Endothelial cell of umbilical vein (primary cell): ENCODE data around the gene SELENOF. TPM values are rescaled to one million over a fixed set of nuclear protein-coding genes. Genes with fewer than 3 reads are reported as not detected.

Experiments
- BruUV-seq: library from RNA; stranded (reverse); fragments of 400-500 nt; replicated peaks from 2 replicates; lab custom pipeline; 2021; lab: Mats Ljungman, UMichigan
- CTCF ChIA-PET: fragments of 300-600, 350-600 bp; sonication (Branson Sonifier 250); formaldehyde crosslinking; loops from one replicate; lab custom pipeline; 2021; ENCODE audit warnings: antibody characterized with exemption, inconsistent platforms; lab: Charles Lee
- POLR2A ChIA-PET: fragments of 300-600, 350-600 bp; sonication (Branson Sonifier 250); formaldehyde crosslinking; loops from one replicate; lab custom pipeline; 2021; ENCODE audit warnings: antibody characterized with exemption, inconsistent platforms; lab: Charles Lee
- DNase-seq: peaks from one replicate; pipeline ENCODE4 v3.0.0-alpha.2; 2011; ENCODE audit warnings: low read depth, low spot score
- FAIRE-seq: peaks from 2 replicates; lab custom pipeline; 2011; peaks lifted over from hg19 to GRCh38; lab: Jason Lieb, UNC
- H2AFZ ChIP-seq: 2 replicates; pipeline ENCODE4 v1.6.0; 2012; ENCODE audit warnings: low read depth, low read length, control low read depth, inconsistent platforms
- H3K27ac ChIP-seq: 2 replicates; pipeline ENCODE4 v1.5.1; 2011; ENCODE audit warnings: low read depth, mild to moderate bottlenecking, control low read depth, low read length, moderate library complexity; ENCODE audit not compliant: insufficient read depth
- H3K27me3 ChIP-seq, 2 experiments: 2 replicates each; pipeline versions ENCODE4 v1.6.0 to v1.6.1; 2011; ENCODE audit warnings: low read length in 2 of 2, mixed read lengths in 1 of 2; ENCODE audit not compliant: control insufficient read depth in 2 of 2, insufficient read depth in 2 of 2
- H3K36me3 ChIP-seq, 2 experiments: 2 replicates in 1 of 2; 3 replicates in 1 of 2; pipeline ENCODE4 v1.5.1; 2011; ENCODE audit warnings: low read length in 2 of 2, mild to moderate bottlenecking in 1 of 2, moderate library complexity in 1 of 2; ENCODE audit not compliant: control insufficient read depth in 2 of 2, insufficient read depth in 2 of 2; ENCODE audit errors: extremely low read depth in 1 of 2
- H3K4me1 ChIP-seq: 3 replicates; pipeline ENCODE4 v1.5.1; 2011; ENCODE audit warnings: mild to moderate bottlenecking, low read length; ENCODE audit not compliant: control insufficient read depth, insufficient read depth; ENCODE audit errors: extremely low read depth
- H3K4me2 ChIP-seq: 2 replicates; pipeline ENCODE4 v1.6.1; 2011; ENCODE audit warnings: low read length, control low read depth, mixed read lengths; ENCODE audit not compliant: insufficient read depth
- H3K4me3 ChIP-seq, 3 experiments: fragments of 200-600 bp in 1 of 3; sonication (generic), shearing (Covaris generic) in 1 of 3; replicated peaks in 1 of 3; 2 replicates each; pipeline ENCODE4 v1.5.1; 2011 to 2016; ENCODE audit warnings: control low read depth in 3 of 3, low read length in 3 of 3, mild to moderate bottlenecking in 2 of 3, inconsistent platforms in 1 of 3, low read depth in 1 of 3, moderate library complexity in 1 of 3; ENCODE audit not compliant: insufficient read depth in 1 of 3
- H3K79me2 ChIP-seq: 2 replicates; pipeline ENCODE4 v1.6.0; 2012; ENCODE audit warnings: low read length, inconsistent platforms; ENCODE audit not compliant: control insufficient read depth, insufficient read depth
- H3K9ac ChIP-seq: replicated peaks from 2 replicates; pipeline ENCODE3; 2011; ENCODE audit warnings: low read length, control low read depth; ENCODE audit not compliant: insufficient read depth; ENCODE audit errors: extremely low read depth
- H3K9me1 ChIP-seq: replicated peaks from 3 replicates; pipeline ENCODE4 v1.6.0; 2011; ENCODE audit warnings: mild to moderate bottlenecking, low read length; ENCODE audit not compliant: control insufficient read depth, insufficient read depth; ENCODE audit errors: extremely low read depth
- H3K9me3 ChIP-seq: replicated peaks from 2 replicates; pipeline ENCODE4 v1.5.1; 2012; ENCODE audit warnings: low read length, inconsistent platforms; ENCODE audit not compliant: control insufficient read depth, insufficient read depth
- H4K20me1 ChIP-seq: replicated peaks from 2 replicates; pipeline ENCODE3; 2011; ENCODE audit warnings: mild to moderate bottlenecking, low read length; ENCODE audit not compliant: control insufficient read depth, insufficient read depth; ENCODE audit errors: extremely low read depth
- CTCF ChIP-seq, 2 donors: IDR thresholded peaks; 1 replicate in 1 of 2; 2 replicates in 1 of 2; pipeline ENCODE4 v1.5.1; 2011; ENCODE audit warnings: low read length in 2 of 2, mild to moderate bottlenecking in 2 of 2, moderate library complexity in 2 of 2, control low read depth in 1 of 2, inconsistent platforms in 1 of 2, low read depth in 1 of 2; ENCODE audit not compliant: insufficient read depth in 1 of 2; ENCODE audit errors: extremely low read depth in 1 of 2
- EZH2 ChIP-seq: IDR thresholded peaks from 2 replicates; pipeline ENCODE4 v1.6.1; 2012; ENCODE audit warnings: borderline replicate concordance, low read depth, mild to moderate bottlenecking, moderate library complexity, low read length, inconsistent platforms; ENCODE audit not compliant: severe bottlenecking
- FOS ChIP-seq: IDR thresholded peaks from 2 replicates; pipeline ENCODE4 v1.6.1; 2011; ENCODE audit warnings: mild to moderate bottlenecking, low read length, moderate library complexity, borderline replicate concordance; ENCODE audit not compliant: insufficient read depth
- GATA2 ChIP-seq: IDR thresholded peaks from 2 replicates; pipeline ENCODE4 v1.7.0; 2011; ENCODE audit warnings: low read depth, mild to moderate bottlenecking, moderate library complexity, mixed read lengths, low read length; ENCODE audit not compliant: insufficient read length, insufficient read depth
- JUN ChIP-seq: IDR thresholded peaks from 2 replicates; pipeline ENCODE4 v1.6.1; 2011; ENCODE audit warnings: borderline replicate concordance, low read depth; ENCODE audit not compliant: insufficient read length, insufficient read depth
- MAX ChIP-seq: IDR thresholded peaks from 2 replicates; pipeline ENCODE4 v1.6.1; 2011; ENCODE audit not compliant: insufficient read depth, insufficient read length
- MYC ChIP-seq: IDR thresholded peaks from one replicate; pipeline ENCODE4 v1.6.1; 2011; ENCODE audit warnings: mild to moderate bottlenecking, low read depth, low read length
- POLR2A ChIP-seq: IDR thresholded peaks from 2 replicates; pipeline ENCODE4 v1.6.1; 2012; ENCODE audit warnings: low read depth, mild to moderate bottlenecking, control low read depth, low read length
- POLR2AphosphoS5 ChIP-seq: IDR thresholded peaks from 2 replicates; pipeline ENCODE4 v1.6.1; 2012; ENCODE audit warnings: low read depth, mild to moderate bottlenecking, control low read depth, low read length, moderate library complexity; ENCODE audit not compliant: insufficient read depth
- dilution Hi-C: fragments of 300-500 bp; cut with MboI; formaldehyde crosslinking; loops from one replicate; pipeline ENCODE4 v1.15.0; 2019; ENCODE audit warnings: low sequenced_read_pairs; ENCODE audit not compliant: extremely low pct_ligation_motif_present
- intact Hi-C: fragments of 100-400 bp; cut with micrococcal nuclease; formaldehyde crosslinking; loops from one replicate; pipeline ENCODE4 v1.10.0; 2022
- polyA plus RNA-seq, 4 experiments: library from polyadenylated mRNA; depleted of rRNA in 3 of 4; stranded (reverse) in 3 of 4; unstranded in 1 of 4; fragments of >200 nt; gene quantifications; 2 replicates each; pipeline versions ENCODE4 v1.2.1 to v1.2.3, GENCODE V29; 2011 to 2012; ENCODE audit warnings: missing spikeins in 1 of 4
- total RNA-seq: library from RNA; stranded (reverse); gene quantifications from 2 replicates; pipeline ENCODE4 v1.2.3, GENCODE V29; 2021

The SELENOF gene
- total and polyA plus RNA-seq, 2 donors (not counting 3 experiments of a cell fraction or from before 2014, with no cell fraction given), result 102 to 202 TPM

GRCh38 chr1:86948212-86948611, 34.3 kb upstream of the SELENOF start:
- no TSS peak for BruUV-seq
- FAIRE-seq (no peak), DNase-seq (no peak)
- Histone ChIP-seq H3K36me3 (no peaks in the 10 kb centered on the region), H3K27ac (no peak overlapping the region), H3K27me3 (no peaks in the 10 kb centered on the region), H3K9ac (no peak overlapping the region), H3K79me2 (peaks cover 2% of the 10 kb centered on the region), H2AFZ (no peak overlapping the region), H3K9me3 (no peaks in the 10 kb centered on the region), H4K20me1 (peaks cover 2% of the 10 kb centered on the region), H3K9me1 (no peaks in the 10 kb centered on the region), H3K4me3 (no peak overlapping the region), H3K4me2 (no peak overlapping the region), H3K4me1 (no peaks in the 10 kb centered on the region)
- CTCF ChIA-PET, result no interaction called here
- intact Hi-C loops, result no loop called here
- TF ChIP-seq FOS (no peak), MAX (no peak), EZH2 (no peak), GATA2 (no peak), JUN (no peak), MYC (no peak), POLR2AphosphoS5 (no peak), POLR2A (no peak)
- POLR2A ChIA-PET, result no interaction called here
- dilution Hi-C loops, result no loop called here

- no TSS peak for BruUV-seq
- Histone ChIP-seq H3K9me3 (no peaks in the 10 kb centered on the region), H4K20me1 (no peaks in the 10 kb centered on the region), H3K9ac (no peak overlapping the region), H3K4me2 (no peak overlapping the region), H3K4me1 (peaks cover under 1% of the 10 kb centered on the region), H3K79me2 (peaks cover 6% of the 10 kb centered on the region), H2AFZ (no peak overlapping the region), H3K36me3 (no peaks in the 10 kb centered on the region), H3K27ac (no peak overlapping the region), H3K4me3 (no peak overlapping the region), H3K9me1 (no peaks in the 10 kb centered on the region), H3K27me3 (no peaks in the 10 kb centered on the region)
- TF ChIP-seq MYC (no peak), POLR2AphosphoS5 (no peak), EZH2 (no peak), MAX (no peak), JUN (no peak), FOS (no peak), GATA2 (no peak), CTCF (IDR thresholded peaks at IDR 0.05; ENCODE audit: extremely low read depth in 1 of 2, insufficient read depth in 1 of 2, low read depth in 1 of 2, low read length in 2 of 2) (no peak)
- POLR2A ChIA-PET, result no interaction called here
- FAIRE-seq (no peak), DNase-seq (no peak)
- dilution Hi-C loops, result no loop called here
- CTCF ChIA-PET, result interaction anchor here (1.0 to 1.6 kb wide), 5 partner anchors 12 to 68 kb away, joined by 3 to 4 read pairs (median 3); partner anchors contain the start of gene SELENOF
- intact Hi-C loops, result no loop called here
Observed at GRCh38 chr1:86942743-86943142, 28.8 kb upstream of the SELENOF start.
